NT2/D1 (cell line): ENCODE measurements around the gene AP1G2.

Experiments
- DNase-seq: peaks from one replicate; pipeline ENCODE4 v3.0.0-alpha.2; 2011; ENCODE audit warnings: low read depth, low spot score
- H3K27me3 ChIP-seq: 2 replicates; pipeline ENCODE4 v1.6.0; 2011; ENCODE audit warnings: mild to moderate bottlenecking; ENCODE audit not compliant: insufficient read length, insufficient read depth
- H3K36me3 ChIP-seq: 2 replicates; pipeline ENCODE4 v1.6.1; 2011; ENCODE audit warnings: mild to moderate bottlenecking, low read length, mixed read lengths; ENCODE audit not compliant: insufficient read depth, insufficient read length
- H3K4me1 ChIP-seq: 2 replicates; pipeline ENCODE4 v1.5.1; 2011; ENCODE audit not compliant: insufficient read depth, insufficient read length
- H3K4me3 ChIP-seq: 2 replicates; pipeline ENCODE4 v1.5.1; 2011; ENCODE audit warnings: low read depth; ENCODE audit not compliant: insufficient read length
- H3K9ac ChIP-seq: 2 replicates; pipeline ENCODE4 v1.6.0; 2011; ENCODE audit warnings: low read depth; ENCODE audit not compliant: insufficient read length
- H3K9me3 ChIP-seq: 2 replicates; pipeline ENCODE4 v1.5.1; 2011; ENCODE audit warnings: mild to moderate bottlenecking, low read length; ENCODE audit not compliant: insufficient read depth
- SUZ12 ChIP-seq: IDR thresholded peaks from 2 replicates; pipeline ENCODE4 v1.6.1; 2011; ENCODE audit not compliant: insufficient read length, insufficient read depth; ENCODE audit errors: extremely low read depth
- YY1 ChIP-seq: IDR thresholded peaks from 2 replicates; pipeline ENCODE4 v1.6.1; 2011; ENCODE audit not compliant: insufficient read length, insufficient read depth
- ZNF274 ChIP-seq: IDR thresholded peaks from 2 replicates; pipeline ENCODE4 v1.6.1; 2011; ENCODE audit warnings: mild to moderate bottlenecking, low read depth, low read length

The AP1G2 gene

DNA sequence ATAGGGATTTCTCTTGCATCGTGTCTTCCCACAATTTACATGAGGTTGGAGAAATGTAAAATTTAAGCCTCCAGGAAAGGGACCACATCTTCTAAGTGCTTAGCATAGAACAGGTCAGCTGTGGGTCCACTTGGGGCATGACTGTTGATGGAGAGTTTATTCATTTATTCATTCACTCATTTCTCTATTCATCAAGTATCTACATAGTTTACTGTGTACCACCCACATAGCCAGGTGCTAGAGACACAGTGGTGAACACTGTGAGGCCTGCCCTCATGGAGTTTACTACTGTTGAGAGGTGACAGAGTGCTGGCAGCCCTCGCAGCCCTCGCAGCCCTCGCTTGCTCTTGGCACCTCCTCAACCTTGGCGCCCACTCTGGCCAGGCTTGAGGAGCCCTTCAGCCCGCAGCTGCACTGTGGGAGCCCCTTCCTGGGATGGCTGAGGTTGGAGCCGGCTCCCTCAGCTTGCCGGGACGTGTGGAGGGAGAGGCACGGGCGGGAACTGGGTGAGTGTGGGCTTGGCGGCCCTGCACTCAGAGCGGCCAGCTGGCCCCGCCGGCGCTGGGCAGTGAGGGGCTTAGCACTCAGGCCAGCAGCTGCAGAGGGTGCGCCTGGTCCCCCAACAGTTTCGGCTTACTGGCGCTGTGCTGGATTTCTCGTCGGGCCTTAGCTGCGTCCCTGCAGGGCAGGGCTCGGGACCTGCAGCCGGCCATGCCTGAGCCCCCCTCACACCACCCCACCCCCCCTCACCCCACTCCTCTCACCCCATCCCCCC lies 12.7 kb upstream of the AP1G2 start:
- Histone ChIP-seq H3K9ac (no peak overlapping the region), H3K4me1 (no peaks in the 10 kb centered on the region), H3K4me3 (no peak overlapping the region), H3K9me3 (no peaks in the 10 kb centered on the region; the same call in 1 of the 2 replicates), H3K27me3 (no peaks in the 10 kb centered on the region), H3K36me3 (no peaks in the 10 kb centered on the region)
- TF ChIP-seq YY1 (no peak), SUZ12 (no peak), ZNF274 (no peak)
- DNase-seq: no peak

DNA sequence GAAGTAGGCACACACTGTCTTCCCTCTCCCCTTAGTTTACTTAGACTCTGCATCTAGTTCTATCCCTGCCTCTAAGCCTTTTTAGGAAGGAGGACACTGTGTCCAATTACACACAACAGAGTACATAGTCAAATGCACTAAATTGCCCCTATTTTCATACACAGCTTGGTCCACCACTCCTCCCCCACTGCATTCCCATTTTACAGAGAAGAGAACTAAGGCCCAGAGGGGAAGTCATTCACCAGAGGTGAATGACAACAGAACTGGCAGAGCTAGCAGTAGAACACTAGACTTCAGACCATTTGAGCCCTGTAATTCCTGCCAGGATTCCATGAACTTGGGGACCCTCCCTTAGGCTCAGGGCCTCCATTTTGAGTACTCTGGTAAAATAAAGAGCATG lies 12.1 kb upstream of the AP1G2 start:
- Histone ChIP-seq H3K36me3 (no peaks in the 10 kb centered on the region), H3K27me3 (no peaks in the 10 kb centered on the region), H3K9ac (no peak overlapping the region), H3K4me1 (no peaks in the 10 kb centered on the region), H3K9me3 (no peaks in the 10 kb centered on the region; the same call in 1 of the 2 replicates), H3K4me3 (no peak overlapping the region)
- TF ChIP-seq SUZ12 (no peak), ZNF274 (no peak), YY1 (no peak)
- DNase-seq: no peak

- H3K4me1 ChIP-seq: no peaks in the 10 kb centered on the region
- DNase-seq: no peak
- H3K4me3 ChIP-seq: no peak overlapping the region
- no peaks in the 10 kb centered on the region; the same call in 1 of the 2 replicates for H3K9me3 ChIP-seq
- no peaks in the 10 kb centered on the region for H3K27me3 ChIP-seq
- H3K36me3 ChIP-seq: no peaks in the 10 kb centered on the region
- TF ChIP-seq SUZ12 (no peak), ZNF274 (no peak), YY1 (no peak)
- H3K9ac ChIP-seq: no peak overlapping the region
Observed at GRCh38 chr14:23579311-23579630, 11.7 kb upstream of the AP1G2 start.

GRCh38 chr14:23578560-23579310 lies 11.1 kb upstream of the AP1G2 start, which contains the start of gene JPH4:
TSS of gene JPH4 (minus strand) at chr14:23578790. CDS start at chr14:23577453, 1,337 bp downstream.
- DNase-seq: no peak
- Histone ChIP-seq H3K9me3 (no peaks in the 10 kb centered on the region; the same call in 1 of the 2 replicates), H3K9ac (peak within 1 kb of the TSS; percentile 56), H3K4me3 (peak within 1 kb of the TSS; percentile 28), H3K36me3 (no peaks in the 10 kb centered on the region), H3K4me1 (no peaks in the 10 kb centered on the region), H3K27me3 (no peaks in the 10 kb centered on the region)
- TF ChIP-seq SUZ12: no peak
- TF ChIP-seq ZNF274: no peak
- TF ChIP-seq YY1: no peak

DNA sequence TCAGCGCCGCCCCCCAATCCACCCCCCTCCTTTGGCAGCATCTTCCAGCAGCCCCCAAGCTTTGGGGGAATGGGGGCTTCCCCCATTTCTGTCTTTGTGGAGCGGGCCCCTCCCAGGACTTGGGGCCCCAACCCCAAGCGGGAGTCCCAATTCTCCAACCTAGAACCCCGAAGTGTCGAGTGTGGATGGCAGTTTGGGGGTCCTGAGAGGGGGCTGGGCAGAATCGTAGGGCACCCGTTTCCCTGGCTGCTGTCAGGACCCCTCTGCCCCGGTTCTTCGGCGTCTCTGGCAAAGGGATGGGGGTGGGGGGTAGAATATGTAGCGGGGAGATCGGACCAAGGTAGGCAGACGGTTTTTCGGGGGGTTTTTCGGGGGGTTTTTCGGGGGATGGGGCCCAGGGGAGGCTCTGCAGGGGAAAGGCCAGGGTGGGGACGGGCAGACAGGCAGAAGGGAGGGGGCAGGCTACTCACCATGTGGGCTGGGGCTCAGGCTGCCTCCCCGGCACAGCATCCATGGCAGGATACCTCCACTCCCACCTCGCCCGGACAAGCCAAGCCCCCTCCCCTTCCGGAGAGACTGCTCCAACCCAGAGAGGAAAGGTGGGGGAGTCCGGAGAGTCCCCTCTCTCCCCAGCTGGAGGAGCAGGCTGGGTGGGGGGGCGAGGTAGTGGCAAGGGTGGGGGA lies 10.3 kb upstream of the AP1G2 start:
- DNase-seq: no peak
- Histone ChIP-seq H3K4me3 (no peak overlapping the region), H3K27me3 (no peaks in the 10 kb centered on the region), H3K9me3 (no peaks in the 10 kb centered on the region; the same call in 1 of the 2 replicates), H3K4me1 (no peaks in the 10 kb centered on the region), H3K9ac (no peak overlapping the region), H3K36me3 (no peaks in the 10 kb centered on the region)
- TF ChIP-seq YY1 (no peak), ZNF274 (no peak), SUZ12 (no peak)

DNA sequence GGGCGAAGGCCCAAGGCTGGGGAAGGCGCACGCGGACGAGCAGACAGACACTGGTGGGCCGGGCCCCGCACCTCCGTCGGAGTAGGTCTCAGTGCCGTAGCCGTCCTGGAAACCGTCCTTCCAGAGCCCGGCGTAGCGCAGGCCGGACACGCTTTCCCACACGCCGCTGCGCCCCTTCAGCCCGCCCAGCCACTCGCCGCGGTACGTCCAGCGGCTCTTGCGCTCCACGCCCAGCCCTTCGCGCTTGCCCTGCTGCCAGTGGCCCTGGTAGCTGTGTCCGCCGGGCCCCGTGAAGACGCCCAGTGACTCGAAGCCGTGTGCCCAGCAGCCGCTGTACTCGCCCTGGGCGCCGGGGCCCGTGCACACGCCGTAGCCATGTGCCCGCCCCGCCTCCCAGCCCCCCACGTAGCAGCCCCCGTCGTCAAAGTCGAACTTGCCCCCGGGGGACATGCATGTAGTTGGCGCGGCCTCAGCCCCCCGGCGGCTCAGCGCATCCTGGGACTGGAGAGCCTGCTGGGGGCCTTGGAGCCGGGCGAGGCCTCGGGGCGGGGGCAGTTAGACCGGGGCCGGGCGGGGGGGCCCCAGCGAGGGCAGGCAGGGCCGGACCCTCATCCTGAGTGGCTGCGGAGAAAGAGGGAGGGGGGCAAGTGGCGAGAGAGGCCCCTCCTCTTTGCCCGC lies 9.6 kb upstream of the AP1G2 start:
- no peaks in the 10 kb centered on the region for H3K27me3 ChIP-seq
- H3K4me3 ChIP-seq: no peak overlapping the region

More for the DNA sequence above, 9.6 kb upstream of the AP1G2 start:
- Histone ChIP-seq H3K4me1 (no peaks in the 10 kb centered on the region), H3K9me3 (no peaks in the 10 kb centered on the region; the same call in 1 of the 2 replicates), H3K9ac (no peak overlapping the region), H3K36me3 (no peaks in the 10 kb centered on the region)
- DNase-seq: no peak
- TF ChIP-seq ZNF274: no peak
- no peak for TF ChIP-seq SUZ12
- no peak for TF ChIP-seq YY1
